Fibroblast of skin of left quadriceps (primary cell): ENCODE measurements around the gene LRRC47.

ENCODE experiments used
- DNase-seq, 2 experiments: peaks; one replicate each; pipeline ENCODE4 v3.0.0-alpha.2; 2013; ENCODE audit warnings: low read depth in 2 of 2

The LRRC47 gene

DNA sequence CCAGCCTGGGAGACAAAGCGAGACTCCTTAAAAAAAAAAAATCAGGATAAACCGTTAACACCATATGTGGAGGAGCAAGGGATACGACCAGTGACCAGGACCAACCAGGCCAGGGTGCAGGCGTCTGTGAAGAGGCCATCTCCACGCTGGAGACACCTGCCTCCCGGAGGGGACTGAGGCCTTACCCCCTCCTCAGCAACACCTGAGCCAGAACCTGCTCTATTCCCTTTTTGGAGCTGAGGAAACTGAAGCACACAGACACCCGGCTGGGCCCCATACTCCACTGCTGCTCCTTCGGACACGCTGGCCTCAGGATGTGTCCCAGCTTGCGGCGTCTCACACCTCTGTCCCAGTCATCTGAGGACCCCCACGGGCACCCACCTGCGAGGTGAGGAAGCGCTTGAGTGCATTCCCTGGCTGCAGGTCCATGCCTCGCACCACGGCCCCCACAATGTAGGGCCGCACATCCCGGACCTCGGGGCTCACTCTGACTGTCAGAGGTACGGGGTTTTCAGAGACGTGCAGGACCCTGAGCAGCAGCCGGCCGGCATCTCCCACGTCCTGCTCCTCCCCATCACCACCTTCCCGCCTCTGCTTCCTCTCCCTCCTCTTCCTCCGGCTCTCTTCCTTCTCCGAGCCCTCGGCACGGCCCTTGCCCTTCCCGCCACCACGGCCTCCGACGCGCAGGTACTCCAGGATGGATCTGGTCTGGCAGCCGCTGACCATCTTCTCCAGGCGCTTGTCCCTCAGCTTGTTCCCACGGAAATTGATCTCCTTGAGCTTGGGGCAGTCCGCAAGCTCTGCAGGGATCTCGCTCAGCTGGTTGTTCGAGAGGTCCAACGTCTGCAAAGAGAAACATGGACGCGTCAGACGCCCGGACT is 9.6 kb downstream of the LRRC47 start:
- DNase-seq, result no peak

DNA sequence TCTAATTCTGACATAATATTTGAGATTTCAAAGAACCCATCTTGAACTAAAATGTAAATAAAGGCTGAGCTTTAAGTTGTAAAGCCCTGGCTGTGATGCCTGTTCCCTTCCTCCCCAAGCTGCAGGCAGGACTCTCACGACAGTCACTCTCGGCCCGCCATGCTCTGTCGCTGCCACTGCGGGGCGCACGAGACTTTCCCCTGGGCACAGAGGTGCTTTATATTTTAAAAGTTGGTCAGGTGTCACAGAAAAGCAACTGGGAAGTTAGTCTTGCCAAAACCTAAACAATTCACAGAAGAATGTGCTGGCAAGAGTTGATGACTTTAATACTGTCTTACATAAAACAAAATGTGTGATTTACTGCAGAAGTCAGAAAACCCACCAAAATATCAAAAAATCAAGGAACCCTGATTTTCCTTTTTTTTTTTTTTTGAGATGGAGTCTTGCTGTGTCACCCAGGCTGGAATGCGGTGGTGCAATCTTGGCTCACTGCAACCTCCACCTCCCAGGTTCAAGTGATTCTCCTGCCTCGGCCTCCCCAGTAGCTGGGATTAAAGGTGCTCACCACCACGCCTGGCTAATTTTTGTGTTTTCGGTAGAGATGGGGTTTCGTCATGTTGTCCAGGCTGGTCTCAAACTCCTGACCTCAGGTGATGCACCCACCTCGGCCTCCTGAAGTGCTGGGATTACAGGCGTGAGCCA is 10.7 kb downstream of the LRRC47 start:
- no peak for DNase-seq

DNA sequence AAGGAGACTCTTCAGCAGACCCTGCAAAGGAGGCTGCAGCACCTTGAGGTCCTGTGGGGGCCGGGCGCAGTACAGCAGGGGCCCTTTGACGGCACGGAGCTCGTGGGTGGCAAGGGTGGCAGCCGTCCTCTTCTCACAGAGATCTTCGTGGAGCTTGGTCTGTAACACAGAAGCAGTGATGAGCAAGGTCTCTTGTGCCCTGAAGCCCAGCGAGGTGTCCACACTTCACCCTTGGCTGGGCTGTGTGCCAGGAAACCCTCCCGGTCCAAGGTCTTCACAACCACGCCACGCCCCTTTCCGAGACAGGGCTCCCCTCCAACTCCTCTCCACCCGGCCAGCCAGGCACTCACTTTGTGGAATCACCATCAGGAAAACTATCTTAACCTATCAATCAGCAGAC is 11.3 kb downstream of the LRRC47 start:
- DNase-seq, result no peak

DNA sequence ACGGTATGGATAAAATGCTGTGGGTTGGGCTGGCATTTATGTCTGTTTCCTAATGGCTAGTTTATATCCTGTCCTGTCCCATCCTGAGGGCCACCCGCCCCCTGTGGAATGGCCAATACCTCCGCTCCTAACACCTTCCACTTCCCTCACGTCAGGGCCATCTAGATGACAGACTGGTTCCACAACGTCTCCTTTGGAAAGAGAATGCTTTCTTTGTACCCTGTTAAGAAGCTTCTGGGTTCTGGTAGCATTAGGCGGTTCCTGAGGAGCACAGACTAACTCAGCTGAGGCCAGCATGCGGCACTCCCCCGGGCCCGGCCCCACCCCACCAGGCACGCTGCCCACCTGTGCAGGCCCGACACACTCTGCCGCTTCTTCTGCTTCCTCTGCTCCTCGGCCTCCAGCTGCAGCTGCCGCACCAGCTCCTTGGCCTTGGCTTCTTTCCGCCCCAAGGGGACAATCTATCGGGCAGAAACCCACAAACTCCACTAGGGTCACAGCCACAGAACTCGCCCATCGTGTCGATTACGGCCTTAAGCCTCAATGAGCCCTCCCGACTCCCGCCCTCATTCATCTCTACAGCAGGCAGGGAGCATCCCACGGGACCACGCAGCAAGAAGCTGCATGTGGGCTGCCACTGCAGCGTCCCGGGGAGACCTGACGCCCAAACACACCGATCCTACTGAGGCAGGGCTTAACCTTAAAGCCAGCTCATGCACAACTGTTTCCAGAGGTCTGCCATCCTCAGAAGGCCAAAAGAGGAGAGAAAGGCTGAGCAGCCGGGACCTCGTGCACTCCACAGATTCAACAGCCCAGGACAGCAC is 12.4 kb downstream of the LRRC47 start:
- no peak for DNase-seq

DNA sequence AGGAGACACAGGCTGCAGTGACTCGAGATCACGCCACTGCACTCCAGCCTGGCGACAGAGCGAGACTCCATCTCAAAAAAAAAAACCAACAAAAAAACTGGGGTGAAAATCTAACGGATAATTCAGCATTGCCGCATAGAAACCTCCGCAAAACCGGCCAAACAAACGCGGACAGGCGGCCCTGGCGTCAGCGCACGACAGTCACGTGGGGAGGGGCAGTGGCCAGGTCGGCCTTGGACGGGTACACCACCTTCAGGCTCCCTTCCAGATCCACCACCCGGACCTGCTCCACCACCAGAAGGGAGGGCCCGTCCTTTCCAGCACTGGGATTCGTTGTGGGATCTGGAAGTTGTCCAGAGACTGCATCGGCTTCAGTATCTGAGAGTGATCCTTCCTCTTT is 15.4 kb downstream of the LRRC47 start:
- no peak for DNase-seq

DNA sequence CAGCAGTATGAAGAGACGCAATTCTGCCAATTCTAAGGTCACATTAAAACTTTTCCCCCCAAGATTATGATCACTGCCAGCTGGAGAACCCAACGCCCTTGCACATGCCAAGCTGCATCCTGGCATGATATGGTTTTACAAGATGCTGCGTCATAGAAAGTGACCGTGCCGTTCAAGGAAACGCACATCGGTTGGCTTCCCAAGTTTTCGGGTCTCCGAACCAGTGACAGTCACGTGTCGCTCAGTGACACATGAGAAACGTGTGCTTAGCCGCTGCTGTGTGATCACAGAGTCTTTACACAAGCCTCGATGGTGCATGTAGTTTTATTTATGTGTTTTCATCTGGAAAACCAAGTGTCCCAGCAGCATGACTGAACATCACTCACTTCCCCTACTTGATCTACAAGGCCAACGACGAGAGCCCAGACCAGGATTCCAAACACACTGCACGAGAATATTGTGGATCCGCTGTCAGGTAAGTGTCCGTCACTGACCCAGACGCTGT is 16.3 kb downstream of the LRRC47 start:
- no peak for DNase-seq

DNA sequence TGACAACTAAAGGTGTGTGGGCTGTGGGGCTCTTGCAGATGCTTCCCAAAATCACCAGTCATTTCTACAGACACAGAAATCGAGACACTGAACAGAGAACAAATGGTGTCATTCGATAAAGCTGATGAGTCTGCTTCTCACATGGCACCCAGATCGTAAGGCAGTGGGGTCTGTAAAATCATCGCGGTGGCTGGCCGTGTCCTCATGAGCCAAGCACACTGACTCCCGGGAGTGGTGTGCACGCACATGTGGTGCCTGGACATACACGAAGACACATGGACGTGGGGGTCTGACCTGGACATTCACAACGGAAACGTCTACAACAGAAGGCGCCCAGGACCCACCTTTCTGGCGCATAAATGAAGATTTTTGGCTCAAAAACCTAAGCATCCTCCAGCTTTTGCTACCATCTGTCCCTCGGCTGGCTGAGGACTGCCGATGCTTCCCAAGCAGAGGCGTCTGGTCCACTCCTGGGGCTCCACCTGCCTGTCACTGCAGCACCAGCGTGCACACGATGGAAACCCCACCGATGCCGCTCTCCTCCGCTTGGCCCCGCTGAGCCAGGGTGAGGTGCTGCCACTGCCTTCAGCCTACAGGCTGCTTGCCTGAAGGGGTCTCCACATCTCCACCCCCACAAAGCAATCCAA is 16.9 kb downstream of the LRRC47 start:
- DNase-seq, result no peak

DNA sequence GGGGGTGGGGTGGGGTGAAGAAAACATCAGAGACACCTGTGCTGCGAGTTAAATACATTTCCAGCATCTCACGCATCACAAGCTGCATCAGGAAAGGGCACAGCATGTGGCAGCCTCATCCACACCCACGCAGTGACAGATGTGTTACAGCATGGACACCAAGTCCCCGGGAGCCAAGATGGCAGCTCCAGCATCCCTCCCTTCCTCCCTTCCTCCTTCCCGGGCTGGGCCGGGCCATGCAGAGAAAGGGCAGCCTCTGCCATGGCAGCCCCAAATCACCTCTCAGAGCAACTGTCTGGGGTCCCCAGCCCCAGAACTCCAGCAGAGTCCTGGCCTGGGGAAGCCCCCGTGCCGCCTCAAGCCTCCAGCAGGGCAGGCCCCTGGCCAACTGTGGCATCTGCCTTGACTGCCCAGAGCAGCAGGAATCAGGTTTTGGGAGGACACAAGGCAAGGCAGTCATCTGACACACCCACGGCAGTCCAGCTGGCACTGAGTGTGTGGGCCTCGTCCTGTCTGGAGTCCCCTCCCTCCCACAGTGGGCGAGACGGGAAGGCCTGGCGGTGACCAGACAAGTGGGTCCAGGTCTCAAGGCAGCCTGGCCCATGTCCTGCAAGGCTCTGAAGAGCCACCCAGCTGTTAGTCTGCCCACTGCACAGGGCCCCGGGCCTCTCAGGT is 17.6 kb downstream of the LRRC47 start:
- no peak for DNase-seq

DNA sequence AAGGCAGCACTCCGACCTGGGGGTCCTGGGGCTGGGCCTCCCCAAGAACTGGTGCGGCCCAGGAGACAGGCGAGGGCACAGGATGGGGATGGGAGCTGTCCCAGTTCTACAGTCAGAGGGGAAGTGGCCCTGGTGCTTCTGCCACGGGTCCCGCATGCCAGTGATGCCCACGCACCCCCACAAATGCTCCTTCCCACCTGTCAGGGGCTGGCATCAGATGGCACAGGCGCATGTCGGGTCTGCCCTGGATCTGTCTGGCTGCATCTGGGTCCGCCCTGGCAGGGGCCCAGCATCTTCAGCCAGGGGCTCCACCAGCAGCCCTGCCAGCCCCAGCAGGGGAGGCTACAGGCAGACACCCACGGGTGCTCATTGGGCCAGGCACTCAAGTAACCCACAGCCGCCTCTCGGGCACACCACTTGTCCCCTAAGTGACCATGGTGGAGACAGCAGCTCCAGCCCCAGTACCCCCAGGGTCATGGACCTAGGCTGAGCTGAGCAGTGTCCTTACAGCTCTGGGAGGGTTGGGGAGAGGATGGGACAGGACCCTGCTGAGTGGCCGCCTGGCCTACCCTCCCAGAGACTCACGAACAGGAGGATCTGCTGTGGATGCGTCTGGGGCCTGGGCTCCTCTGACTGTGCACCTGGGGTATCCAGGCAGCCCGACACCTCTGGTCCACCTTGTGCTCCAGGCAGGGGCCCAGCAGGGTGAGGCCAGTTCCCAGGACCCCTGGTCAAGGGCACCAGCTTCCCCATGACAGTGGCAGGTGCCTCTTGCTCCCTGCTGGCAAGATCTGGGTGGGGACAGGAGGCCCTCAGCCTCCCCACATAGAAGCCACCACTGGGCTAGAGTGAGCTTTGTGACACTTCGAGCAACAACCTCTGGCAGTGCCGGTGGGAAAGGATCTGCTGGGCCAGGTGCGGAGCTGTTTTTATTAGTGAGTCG is 18.4 kb downstream of the LRRC47 start:
- no peak for DNase-seq

DNA sequence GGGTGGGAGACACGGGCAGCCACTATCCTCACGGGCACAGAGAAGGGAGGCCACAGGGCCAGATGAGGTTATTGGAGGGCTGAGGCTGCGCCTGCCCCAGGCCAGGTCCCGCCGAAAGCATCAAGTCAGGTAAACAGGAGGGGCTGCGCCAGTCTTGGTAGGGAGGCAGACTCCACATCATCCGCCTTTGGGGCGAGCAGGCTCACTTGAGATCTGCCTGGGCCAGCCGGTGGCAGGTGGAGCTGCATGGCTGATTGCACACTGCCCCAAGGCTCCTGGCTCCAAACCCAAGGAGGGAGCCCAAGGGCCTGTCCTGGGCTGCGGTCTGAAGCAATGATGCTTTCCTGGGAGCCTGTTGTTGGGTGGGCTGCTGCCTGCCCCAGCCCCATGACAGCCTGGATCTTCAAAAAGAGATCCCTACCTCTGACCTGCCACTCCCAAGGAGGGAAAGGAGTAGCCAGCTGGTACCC is 19.2 kb downstream of the LRRC47 start:
- no peak for DNase-seq

DNA sequence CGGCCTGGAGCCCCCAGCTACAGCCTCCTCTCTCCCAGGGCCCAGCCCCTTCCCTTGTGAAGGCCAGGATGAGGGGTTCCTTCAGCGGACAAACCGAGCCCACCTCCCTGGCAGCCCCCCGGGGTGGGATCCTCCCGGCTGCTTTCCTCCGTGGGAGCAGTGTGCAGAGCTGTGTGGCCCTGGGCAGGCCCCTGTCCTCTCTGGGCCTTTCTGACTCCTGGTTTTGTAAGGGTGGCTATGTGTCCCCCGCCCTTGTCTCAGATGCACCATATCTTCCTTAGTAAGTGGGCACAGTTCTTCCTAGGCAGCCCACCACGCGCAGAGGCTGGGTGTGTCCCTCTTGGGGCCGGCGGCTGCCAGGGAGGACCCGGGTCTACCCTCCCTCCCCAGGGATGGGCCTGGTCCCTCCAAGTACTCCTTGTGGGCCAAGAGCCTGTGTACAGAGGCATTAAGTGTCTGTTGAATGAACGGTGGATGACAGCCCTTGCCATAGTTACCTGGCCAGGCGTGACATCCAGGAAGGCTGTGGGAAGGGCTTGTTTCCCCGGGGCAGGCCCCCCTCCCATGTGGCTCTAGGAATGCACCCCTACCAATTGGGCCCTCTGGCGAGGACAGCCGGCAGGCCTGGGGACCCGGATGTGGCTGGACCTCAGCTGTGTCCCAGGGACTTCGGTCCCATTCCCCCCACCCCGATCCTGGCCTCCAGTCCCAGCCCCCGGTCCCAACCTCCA is 19.9 kb downstream of the LRRC47 start:
- DNase-seq, result no peak

DNA sequence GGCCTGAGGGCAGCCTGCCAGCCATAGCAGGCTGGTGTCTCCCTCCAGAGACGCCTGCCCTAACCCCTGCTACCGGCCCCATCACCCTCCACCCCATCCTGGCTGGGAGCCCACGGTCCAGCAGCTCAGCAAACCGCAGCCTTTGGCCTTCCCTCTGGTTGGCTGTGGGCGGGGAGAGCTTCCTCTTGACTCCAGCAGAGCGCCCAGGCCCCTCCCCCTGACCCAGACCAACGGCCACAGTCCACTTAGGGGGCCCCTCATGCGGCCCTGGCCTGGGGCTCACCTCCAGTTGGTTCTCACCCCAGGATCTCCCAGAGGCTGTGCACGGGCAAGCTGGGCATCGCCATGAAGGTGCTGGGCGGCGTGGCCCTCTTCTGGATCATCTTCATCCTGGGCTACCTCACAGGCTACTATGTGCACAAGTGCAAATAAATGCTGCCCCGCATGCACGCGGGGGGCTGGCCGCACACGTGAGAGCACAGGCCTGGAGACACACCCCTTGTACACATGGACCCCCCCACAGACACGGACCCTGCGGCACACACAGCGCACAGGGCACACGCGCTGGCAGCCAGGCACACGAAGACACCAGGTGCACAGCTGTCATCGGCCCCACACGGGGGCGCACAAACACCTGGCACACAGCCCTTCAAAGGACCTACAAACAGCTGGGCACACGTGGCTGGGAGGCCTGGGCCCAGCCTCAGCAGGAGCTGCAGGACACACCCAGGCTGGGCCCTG is 20.6 kb downstream of the LRRC47 start:
- DNase-seq, result no peak

DNA sequence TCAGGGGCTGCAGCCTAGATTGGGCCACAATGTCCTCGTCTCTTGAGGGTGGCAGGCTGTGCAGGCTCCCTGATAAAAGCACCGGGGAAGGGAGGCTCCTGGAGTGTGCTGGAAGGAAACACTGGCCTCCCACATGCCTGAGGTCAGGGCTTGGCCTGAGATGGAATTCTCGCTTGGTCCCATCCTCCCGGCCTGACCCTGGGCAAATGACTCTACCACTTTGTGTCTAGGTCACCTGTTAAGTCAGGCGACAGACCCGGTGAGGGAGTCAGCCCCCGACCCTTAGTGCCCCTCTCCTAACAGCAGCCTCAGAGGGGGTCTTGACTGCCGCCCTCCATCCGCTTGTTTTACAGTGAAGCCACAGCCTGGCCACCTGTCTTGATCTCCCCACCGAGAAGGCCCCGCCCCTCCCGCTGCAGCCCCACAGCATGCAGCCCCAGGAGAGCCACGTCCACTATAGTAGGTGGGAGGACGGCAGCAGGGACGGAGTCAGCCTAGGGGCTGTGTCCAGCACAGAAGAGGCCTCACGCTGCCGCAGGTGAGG is 21.3 kb downstream of the LRRC47 start:
- DNase-seq, result no peak

DNA sequence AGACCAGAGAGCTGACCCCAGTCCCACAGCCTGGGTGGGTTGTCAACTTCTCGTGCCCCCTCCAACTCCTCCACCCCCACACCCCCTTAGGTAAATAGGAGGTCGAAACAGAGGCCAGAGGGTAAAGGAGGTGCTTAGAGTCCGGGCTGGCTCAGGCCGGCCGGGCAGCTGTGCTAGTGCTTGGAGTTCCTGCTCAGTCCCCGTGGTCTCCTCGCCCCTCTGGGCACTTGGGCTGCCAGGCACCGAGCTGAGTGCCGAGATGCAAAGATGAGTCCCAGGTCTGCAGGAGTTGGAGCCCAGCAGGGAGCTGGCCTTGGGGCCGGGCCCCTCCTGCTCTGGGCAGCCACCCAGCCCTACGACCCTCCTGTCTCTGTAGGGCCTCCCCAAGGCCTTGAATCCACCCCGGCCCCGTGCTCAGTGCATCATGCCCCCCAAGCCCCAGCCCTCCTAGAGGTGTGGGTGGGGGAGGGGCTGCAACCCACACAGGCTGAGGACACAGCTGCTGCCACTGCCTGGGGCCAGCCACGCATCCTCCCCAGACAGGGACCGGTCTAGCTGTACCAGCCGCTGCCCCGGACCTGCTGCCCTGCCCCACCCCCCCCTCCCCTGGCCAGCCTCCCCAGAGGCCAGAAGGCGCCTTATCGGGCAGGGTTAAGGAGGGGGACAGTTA is 21.9 kb downstream of the LRRC47 start:
- no peak for DNase-seq

DNA sequence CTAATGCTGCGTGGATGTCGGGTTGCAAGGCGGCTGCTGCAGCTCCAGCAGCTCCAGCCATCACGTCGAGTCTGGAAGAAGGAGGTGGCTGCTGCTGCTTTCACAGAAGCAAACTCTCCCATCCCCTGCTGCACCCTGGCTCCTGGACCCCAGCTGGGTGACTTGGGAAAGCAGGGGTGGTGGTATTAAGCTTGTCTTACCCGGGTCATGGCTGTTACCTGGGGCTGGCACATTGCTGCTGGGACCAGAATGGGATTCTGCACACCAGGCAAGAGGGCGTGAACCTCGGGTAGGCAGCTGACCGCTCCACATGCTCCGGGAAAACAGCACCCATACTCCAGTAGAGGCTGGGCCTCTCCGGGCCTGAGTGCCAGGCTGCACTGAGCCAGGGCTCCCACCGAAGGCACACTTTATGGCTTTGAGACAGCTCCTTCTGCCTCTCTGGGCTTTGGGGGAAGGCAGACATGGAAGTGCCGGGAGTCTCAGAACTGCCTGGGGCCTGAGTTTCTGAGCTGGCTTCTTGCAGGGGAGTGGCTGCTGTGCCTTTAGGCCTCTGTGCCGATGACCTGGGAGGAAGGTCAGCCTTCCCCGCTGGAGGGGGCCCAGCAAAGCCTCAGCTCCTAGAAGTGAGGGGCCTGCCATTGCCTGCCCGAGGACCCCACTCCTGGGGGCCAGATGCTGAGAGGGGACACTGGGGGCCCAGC is 22.6 kb downstream of the LRRC47 start:
- DNase-seq, result no peak

DNA sequence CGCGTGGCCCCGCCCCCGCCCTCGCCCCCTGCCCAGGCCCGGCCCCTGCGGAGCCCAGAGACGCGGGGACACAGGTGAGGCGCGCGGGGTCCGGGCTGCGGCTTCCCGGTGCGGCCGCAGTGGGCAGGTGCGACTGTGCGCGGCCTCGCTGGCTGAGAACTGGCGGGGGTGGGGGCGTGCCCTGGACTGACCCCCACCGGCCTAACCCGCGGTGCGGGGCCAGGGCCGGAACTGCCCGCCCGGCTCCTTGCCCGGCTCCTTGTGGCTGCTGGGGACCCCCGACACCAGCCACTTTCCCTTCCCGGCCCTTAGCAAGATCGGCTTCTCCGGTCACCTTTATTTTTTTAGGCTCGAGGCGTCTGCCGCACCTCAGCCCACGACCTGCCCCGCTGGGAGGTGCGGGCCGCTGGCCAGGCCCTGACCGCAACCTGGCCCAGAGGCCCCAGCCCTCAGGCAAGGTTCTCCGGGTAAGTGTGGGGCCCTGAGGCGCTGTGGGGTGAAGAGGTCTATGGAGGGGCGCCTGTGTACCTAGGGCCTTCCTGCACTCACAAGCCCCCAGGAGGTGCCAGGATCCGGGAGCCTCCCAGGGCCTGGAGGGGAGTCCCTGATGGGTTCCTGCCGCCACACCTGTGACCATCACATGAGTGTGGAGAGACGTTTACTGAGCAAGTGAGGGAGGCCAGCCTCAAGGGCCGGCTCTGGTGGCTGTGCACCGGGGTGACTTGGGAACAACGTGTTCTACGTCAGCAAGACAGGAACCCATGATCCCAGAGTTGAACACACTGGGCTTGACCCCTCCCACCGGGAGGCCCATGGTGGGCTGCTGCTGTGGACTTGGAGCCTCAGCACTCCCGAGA is 23.4 kb downstream of the LRRC47 start, which contains the start of gene SMIM1:
TSS of gene SMIM1 (plus strand) at position 35 of the 857 bp plus-strand sequence. CDS start 2,625 bp downstream, outside the sequence.
- DNase-seq, result no peak
